Measurements from ENCODE around the gene PDGFD.

PDGFD gene

GRCh38 chr11:103872748-103873147, 291.2 kb downstream of the PDGFD start:
- DNase-seq: no peak

GRCh38 chr11:103871923-103872551, 291.9 kb downstream of the PDGFD start:
- DNase-seq: no peak

- no peak for DNase-seq
These were observed 293.1 kb downstream of the PDGFD start for GRCh38 chr11:103870821-103871309.

GRCh38 chr11:103867481-103867880, 296.5 kb downstream of the PDGFD start:
- DNase-seq: no peak

- no peak for DNase-seq
These were observed 300.4 kb downstream of the PDGFD start for GRCh38 chr11:103863497-103863896.

- no peak for DNase-seq
These were observed 301.2 kb downstream of the PDGFD start for GRCh38 chr11:103862802-103863174.

GRCh38 chr11:103862094-103862801, 301.7 kb downstream of the PDGFD start:
- no peak for DNase-seq
